HG03342 (cell line): Measurements from ENCODE around the gene PLPP2.

Experiments
- ATAC-seq: cut with Tn5 transposase; IDR thresholded peaks from one replicate; pipeline ENCODE4 v1.9.1; 2021; ENCODE audit warnings: mild to moderate bottlenecking, moderate library complexity; ENCODE audit not compliant: unreplicated experiment

Gene PLPP2

GRCh38 chr19:317710-318508 lies 26.7 kb upstream of the PLPP2 start:
- ATAC-seq = no peak

- ATAC-seq = no peak
Observed at GRCh38 chr19:315811-316210, 24.6 kb upstream of the PLPP2 start.

- ATAC-seq = no peak
Observed at GRCh38 chr19:313988-314815, 23.0 kb upstream of the PLPP2 start.

GRCh38 chr19:313169-313987 lies 22.2 kb upstream of the PLPP2 start:
- ATAC-seq = no peak

- ATAC-seq = no peak
Observed at GRCh38 chr19:311813-312261, 20.6 kb upstream of the PLPP2 start.

- ATAC-seq = no peak
Observed at GRCh38 chr19:310781-311496, 19.7 kb upstream of the PLPP2 start.

GRCh38 chr19:310141-310651 lies 19.0 kb upstream of the PLPP2 start:
- ATAC-seq = no peak

- no peak for ATAC-seq
Observed at GRCh38 chr19:309206-309565, 18.0 kb upstream of the PLPP2 start.

- ATAC-seq = no peak
Observed at GRCh38 chr19:308471-309205, 17.4 kb upstream of the PLPP2 start.

GRCh38 chr19:307793-308420 lies 16.7 kb upstream of the PLPP2 start:
- no peak for ATAC-seq

- ATAC-seq = no peak
Observed at GRCh38 chr19:307111-307531, 15.9 kb upstream of the PLPP2 start.

- ATAC-seq = no peak
Observed at GRCh38 chr19:306151-306900, 15.1 kb upstream of the PLPP2 start.

- no peak for ATAC-seq
Observed at GRCh38 chr19:305240-306150, 14.3 kb upstream of the PLPP2 start.

GRCh38 chr19:296476-297225 lies 5.4 kb upstream of the PLPP2 start:
- ATAC-seq = no peak

- no peak for ATAC-seq
Observed at GRCh38 chr19:295687-296370, 4.6 kb upstream of the PLPP2 start.
